Colonic mucosa (tissue), 4 donors: ENCODE data around the gene PALM2AKAP2. TPM values are rescaled to one million over a fixed set of nuclear protein-coding genes. Genes with fewer than 3 reads are reported as not detected.
A peak's percentile ranks its signal among the peaks of the same experiment; 100 is the strongest.

Source experiments
- DNase-seq: peaks from one replicate; pipeline ENCODE4 v3.0.0-alpha.2; 2020
- H3K27ac ChIP-seq: fragments of 200-600 bp; one replicate; pipeline ENCODE4 v1.8.0; 2021
- H3K27me3 ChIP-seq: fragments of 200-600 bp; one replicate; pipeline ENCODE4 v1.8.0; 2021
- H3K36me3 ChIP-seq: fragments of 200-600 bp; one replicate; pipeline ENCODE4 v1.8.0; 2021
- H3K4me1 ChIP-seq: fragments of 200-600 bp; one replicate; pipeline ENCODE4 v1.8.0; 2021; ENCODE audit warnings: mild to moderate bottlenecking
- H3K4me3 ChIP-seq: fragments of 200-600 bp; one replicate; pipeline ENCODE4 v1.8.0; 2021
- H3K9ac ChIP-seq, 2 donors: one replicate each; pipeline ENCODE4 v1.7.0; 2013; ENCODE audit warnings: control low read depth in 2 of 2, low read depth in 2 of 2, low read length in 2 of 2
- H3K9me3 ChIP-seq: fragments of 200-600 bp; one replicate; pipeline ENCODE4 v1.8.0; 2021
- intact Hi-C: fragments of 100-400 bp; cut with DNase I; formaldehyde crosslinking; loops from one replicate; pipeline ENCODE4 v1.14.1; 2022
- total RNA-seq, 2 donors: library from RNA; stranded (reverse); fragmentation: NEBNext Ultra II Directional in 1 of 2; extraction: Animal tissue kit (Norgen Biotek cat#: 25700) in 1 of 2; gene quantifications; one replicate each; pipeline ENCODE4 v1.2.1, GENCODE V29; 2021
- TF ChIP-seq, protein P1 (sequence below): fragments of 200-600 bp; IDR thresholded peaks from one replicate; pipeline ENCODE4 v1.8.0; 2022; ENCODE audit warnings: antibody characterized with exemption, mild to moderate bottlenecking
- donor health status: healthy.
- donor health status: DM: no; HTN: no; CAD: no.
- donor health status: DM: no; HTN: no; CAD: no.

Gene PALM2AKAP2
- total RNA-seq: 1 to 10 TPM in 1 of 2 donors, under 1 TPM in 1; 0.69 to 3.4 TPM

DNA sequence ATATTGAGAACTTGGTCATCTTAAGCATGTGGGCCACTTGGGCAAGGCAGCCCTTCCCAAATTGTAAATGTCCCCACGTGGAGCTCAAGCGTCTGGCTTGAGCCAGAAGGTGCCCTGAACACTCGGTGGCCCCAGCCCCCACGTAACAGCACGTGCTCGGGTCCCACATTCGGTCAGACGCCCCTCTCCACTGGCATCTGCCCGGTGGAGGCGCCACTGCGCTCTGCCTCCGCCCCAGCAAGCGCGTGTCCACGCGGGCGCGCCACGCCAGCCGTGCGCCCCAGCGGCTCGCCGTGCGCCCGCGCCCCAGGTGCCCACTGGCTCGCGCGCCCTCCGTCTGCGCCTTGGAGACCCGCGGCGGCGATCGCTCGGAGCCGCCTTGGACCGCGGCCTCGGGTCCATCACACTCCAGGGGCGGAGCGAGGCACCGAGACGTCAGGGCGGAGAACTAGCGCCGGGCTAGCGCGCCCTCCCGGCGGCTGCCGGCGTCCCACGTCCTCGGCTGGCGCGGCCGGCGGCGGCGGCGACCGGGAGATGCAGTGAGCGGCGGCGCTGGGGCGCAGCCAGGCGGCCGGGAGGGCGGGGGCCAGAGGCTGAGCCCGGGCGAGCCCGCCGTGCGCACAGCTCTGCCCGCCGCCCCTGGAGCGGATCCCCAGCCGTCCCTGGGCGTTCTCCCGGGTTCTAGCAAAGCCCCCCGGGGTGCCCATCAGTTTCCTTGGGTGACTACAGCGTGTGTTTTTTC is at the start of gene PALM2AKAP2:
Gene PALM2AKAP2 (plus strand): TSS at position 488 of the 742 bp plus-strand sequence. CDS start 291 bp downstream, outside the sequence.
- Histone ChIP-seq H3K4me3 (peak within 1 kb of the TSS; percentile 38), H3K9me3 (no peaks in the 10 kb centered on the region), H3K9ac (peak within 1 kb of the TSS in 1 of 2 donors; percentile 70), H3K27me3 (no peaks in the 10 kb centered on the region), H3K36me3 (no peaks in the 10 kb centered on the region), H3K4me1 (no peaks in the 10 kb centered on the region), H3K27ac (no peak within 1 kb of the TSS)
- DNase-seq: peak; percentile 60
- TF ChIP-seq, protein P1, sequence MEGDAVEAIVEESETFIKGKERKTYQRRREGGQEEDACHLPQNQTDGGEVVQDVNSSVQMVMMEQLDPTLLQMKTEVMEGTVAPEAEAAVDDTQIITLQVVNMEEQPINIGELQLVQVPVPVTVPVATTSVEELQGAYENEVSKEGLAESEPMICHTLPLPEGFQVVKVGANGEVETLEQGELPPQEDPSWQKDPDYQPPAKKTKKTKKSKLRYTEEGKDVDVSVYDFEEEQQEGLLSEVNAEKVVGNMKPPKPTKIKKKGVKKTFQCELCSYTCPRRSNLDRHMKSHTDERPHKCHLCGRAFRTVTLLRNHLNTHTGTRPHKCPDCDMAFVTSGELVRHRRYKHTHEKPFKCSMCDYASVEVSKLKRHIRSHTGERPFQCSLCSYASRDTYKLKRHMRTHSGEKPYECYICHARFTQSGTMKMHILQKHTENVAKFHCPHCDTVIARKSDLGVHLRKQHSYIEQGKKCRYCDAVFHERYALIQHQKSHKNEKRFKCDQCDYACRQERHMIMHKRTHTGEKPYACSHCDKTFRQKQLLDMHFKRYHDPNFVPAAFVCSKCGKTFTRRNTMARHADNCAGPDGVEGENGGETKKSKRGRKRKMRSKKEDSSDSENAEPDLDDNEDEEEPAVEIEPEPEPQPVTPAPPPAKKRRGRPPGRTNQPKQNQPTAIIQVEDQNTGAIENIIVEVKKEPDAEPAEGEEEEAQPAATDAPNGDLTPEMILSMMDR: no peak
- intact Hi-C loops: no loop called here

DNA sequence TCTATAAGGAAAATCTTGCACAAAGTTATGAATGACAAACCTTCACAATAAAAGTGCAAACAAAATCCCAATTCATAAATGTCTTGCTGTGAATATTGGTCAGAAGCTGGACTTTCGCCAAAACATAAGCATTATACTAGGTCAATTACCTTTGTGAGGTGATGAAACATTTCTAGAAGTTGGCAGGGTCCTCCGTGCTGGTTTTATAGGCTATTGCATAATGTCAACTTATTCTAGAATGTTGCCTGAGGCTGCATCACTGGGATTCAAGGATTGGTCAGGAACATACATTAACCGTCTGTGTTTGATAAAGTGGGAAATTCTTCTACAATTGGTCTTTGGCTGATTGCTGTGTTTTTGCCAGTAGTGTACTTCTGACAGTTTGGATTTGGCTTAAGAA is 49.8 kb upstream of the PALM2AKAP2 start:
- Histone ChIP-seq H3K27me3 (no peaks in the 10 kb centered on the region), H3K36me3 (no peaks in the 10 kb centered on the region), H3K27ac (no peak overlapping the region), H3K9me3 (no peaks in the 10 kb centered on the region), H3K4me1 (no peaks in the 10 kb centered on the region), H3K4me3 (no peak overlapping the region), H3K9ac (no peak overlapping the region)
- DNase-seq: peak; percentile 59
- intact Hi-C loops: no loop called here
- TF ChIP-seq, protein P1: no peak

DNA sequence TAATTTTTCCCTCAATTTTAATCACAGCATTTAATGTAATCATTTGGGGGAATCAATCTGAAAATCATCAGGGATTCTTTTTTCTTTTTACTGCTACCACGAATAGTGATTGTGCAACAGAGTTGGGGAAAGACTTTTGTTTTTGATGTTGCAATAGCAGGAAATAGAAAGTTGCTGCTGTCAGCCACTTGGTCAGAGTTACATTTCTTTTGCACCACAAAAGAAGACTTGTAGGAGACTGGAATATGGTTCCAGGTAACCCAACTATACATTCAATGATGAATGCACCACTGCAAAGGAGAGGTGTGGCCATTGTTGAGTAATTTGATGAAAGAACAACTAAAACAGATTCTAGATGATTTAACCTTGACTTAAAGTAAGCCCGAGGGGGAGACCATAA is 46.3 kb upstream of the PALM2AKAP2 start:
- no peak overlapping the region for H3K9ac ChIP-seq
- intact Hi-C loops: no loop called here
- TF ChIP-seq, protein P1: no peak
- no peaks in the 10 kb centered on the region for H3K9me3 ChIP-seq
- no peaks in the 10 kb centered on the region for H3K27me3 ChIP-seq
- H3K36me3 ChIP-seq: no peaks in the 10 kb centered on the region
- H3K4me3 ChIP-seq: no peak overlapping the region
- H3K27ac ChIP-seq: no peak overlapping the region
- DNase-seq: no peak
- no peaks in the 10 kb centered on the region for H3K4me1 ChIP-seq

DNA sequence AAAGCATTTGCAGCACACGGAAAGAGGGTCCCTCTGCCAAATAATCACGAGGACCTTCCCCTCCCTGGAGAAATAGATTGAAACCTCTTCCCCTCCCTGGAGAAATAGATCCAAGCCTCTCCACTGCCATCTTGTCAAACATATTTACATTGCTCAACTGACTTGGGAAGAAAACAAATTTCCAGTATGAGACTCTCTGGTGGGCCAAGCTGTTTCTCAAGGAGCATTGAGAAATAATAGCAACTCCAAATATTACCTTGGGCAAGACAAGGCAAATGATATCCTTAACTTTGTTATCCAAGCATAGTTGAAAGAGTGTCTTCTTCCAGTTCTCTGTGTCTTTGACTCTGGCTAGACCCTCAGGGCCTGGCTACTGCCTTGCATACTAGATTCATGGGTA is 45.2 kb upstream of the PALM2AKAP2 start:
- Histone ChIP-seq H3K9me3 (no peaks in the 10 kb centered on the region), H3K4me1 (no peaks in the 10 kb centered on the region), H3K36me3 (no peaks in the 10 kb centered on the region), H3K9ac (no peak overlapping the region), H3K27me3 (no peaks in the 10 kb centered on the region), H3K27ac (no peak overlapping the region), H3K4me3 (no peak overlapping the region)
- no peak for DNase-seq
- intact Hi-C loops: no loop called here
- TF ChIP-seq, protein P1: no peak

DNA sequence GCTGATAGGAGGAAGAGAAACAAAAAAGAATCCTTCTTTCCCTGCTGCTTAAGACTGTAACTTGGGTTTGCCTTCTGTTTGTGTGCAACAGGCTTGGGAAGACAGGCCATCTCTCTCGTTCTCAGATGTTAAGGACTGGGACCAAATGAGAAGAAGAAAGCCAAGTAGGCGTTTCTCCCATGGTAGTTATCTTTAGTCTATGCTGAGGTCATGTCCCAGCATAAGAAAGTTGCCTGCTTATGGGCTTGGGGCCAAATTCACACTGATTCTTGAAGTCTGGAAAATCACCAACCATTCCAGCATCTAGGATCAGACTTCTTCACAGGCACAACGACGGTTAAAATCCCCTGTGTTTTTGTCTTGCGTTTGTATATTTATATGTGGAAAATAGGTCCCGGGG is 44.2 kb upstream of the PALM2AKAP2 start:
- H3K27me3 ChIP-seq: no peaks in the 10 kb centered on the region
- intact Hi-C loops: no loop called here
- no peak overlapping the region for H3K9ac ChIP-seq
- no peak for DNase-seq
- TF ChIP-seq, protein P1: no peak
- H3K27ac ChIP-seq: no peak overlapping the region
- no peaks in the 10 kb centered on the region for H3K4me1 ChIP-seq
- no peak overlapping the region for H3K4me3 ChIP-seq
- no peaks in the 10 kb centered on the region for H3K9me3 ChIP-seq
- H3K36me3 ChIP-seq: no peaks in the 10 kb centered on the region
